ENCODE results near the gene NUPR2. TPM values are rescaled to one million over a fixed set of nuclear protein-coding genes. Genes with fewer than 3 reads are reported as not detected.
"Not testable (repeated sequence)": the region's sequence is repeated elsewhere in the genome, so short reads cannot be mapped to it uniquely, and the experiment has no call there.

Gene NUPR2
- total RNA-seq, 1 donor from 2014 or later, result not detected

DNA sequence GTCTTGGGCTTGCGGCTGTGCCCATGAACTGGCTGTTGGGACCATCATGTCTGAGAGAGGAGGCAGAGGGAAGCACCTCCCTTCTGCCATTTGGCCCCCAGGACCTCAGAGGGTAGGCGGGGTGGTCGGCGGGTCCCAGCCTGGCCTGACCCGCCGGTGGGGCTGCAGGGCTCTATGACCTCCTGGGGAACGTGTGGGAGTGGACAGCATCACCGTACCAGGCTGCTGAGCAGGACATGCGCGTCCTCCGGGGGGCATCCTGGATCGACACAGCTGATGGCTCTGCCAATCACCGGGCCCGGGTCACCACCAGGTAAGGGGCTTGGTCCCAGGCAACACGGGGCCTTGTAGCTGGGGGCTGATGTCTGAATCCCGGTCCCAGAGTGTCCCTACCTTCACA is 38.0 kb downstream of the NUPR2 start:
- no peak overlapping the region for H3K4me3 ChIP-seq
- intact Hi-C loops (cut with DNase I), result loop anchor here (10.0 kb wide), 1 partner anchor 63 kb away; no protein-coding TSS in a partner anchor
- DNase-seq (ENCODE audit: extremely low spot score in 2 of 2), result no peak
- no peaks in the 10 kb centered on the region for H3K27me3 ChIP-seq
- peaks cover 26% of the 10 kb centered on the region for H3K4me1 ChIP-seq
- TF ChIP-seq POLR2A (IDR thresholded peaks at IDR 0.05), result no peak
- no peak for TF ChIP-seq POLR2AphosphoS5 (IDR thresholded peaks at IDR 0.05; ENCODE audit: insufficient read depth in 1 of 2, low read depth in 1 of 2)
- TF ChIP-seq, protein P1, sequence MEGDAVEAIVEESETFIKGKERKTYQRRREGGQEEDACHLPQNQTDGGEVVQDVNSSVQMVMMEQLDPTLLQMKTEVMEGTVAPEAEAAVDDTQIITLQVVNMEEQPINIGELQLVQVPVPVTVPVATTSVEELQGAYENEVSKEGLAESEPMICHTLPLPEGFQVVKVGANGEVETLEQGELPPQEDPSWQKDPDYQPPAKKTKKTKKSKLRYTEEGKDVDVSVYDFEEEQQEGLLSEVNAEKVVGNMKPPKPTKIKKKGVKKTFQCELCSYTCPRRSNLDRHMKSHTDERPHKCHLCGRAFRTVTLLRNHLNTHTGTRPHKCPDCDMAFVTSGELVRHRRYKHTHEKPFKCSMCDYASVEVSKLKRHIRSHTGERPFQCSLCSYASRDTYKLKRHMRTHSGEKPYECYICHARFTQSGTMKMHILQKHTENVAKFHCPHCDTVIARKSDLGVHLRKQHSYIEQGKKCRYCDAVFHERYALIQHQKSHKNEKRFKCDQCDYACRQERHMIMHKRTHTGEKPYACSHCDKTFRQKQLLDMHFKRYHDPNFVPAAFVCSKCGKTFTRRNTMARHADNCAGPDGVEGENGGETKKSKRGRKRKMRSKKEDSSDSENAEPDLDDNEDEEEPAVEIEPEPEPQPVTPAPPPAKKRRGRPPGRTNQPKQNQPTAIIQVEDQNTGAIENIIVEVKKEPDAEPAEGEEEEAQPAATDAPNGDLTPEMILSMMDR (IDR thresholded peaks at IDR 0.05), result no peak
- H3K27ac ChIP-seq, result no peak overlapping the region
- H3K9me3 ChIP-seq, result no peaks in the 10 kb centered on the region
- H3K36me3 ChIP-seq, result peaks cover 0 to 21% of the 10 kb centered on the region in 2 donors

DNA sequence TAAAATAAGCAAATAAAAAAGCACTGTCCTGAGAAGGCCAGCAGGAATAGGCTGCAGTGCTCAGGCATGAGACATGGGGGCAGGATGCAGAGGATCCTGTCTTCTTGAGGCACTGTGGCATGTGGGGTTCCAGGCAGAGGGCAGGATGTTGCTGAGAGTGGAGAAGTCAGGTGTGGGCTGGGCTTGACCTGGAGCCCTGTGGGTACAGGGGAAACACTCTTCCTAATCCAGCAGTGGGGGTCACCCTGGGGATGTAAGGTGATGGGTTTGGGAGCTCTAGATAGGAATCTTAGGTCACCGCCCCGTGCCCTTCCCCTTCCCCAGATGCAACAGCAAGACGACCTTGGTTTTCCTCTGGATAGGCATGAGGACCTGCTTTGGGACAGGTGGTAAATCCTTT is 38.5 kb downstream of the NUPR2 start:
- no peaks in the 10 kb centered on the region for H3K9me3 ChIP-seq
- no peak overlapping the region for H3K4me3 ChIP-seq
- intact Hi-C loops (cut with DNase I), result loop anchor here (10.0 kb wide), 1 partner anchor 63 kb away; no protein-coding TSS in a partner anchor
- peaks cover 0 to 21% of the 10 kb centered on the region in 2 donors for H3K36me3 ChIP-seq
- peaks cover 26% of the 10 kb centered on the region for H3K4me1 ChIP-seq
- H3K27ac ChIP-seq, result no peak overlapping the region
- no peak for DNase-seq (ENCODE audit: extremely low spot score in 2 of 2)
- no peaks in the 10 kb centered on the region for H3K27me3 ChIP-seq
- TF ChIP-seq, protein P1 (IDR thresholded peaks at IDR 0.05), result no peak
- no peak for TF ChIP-seq POLR2A (IDR thresholded peaks at IDR 0.05)
- no peak for TF ChIP-seq POLR2AphosphoS5 (IDR thresholded peaks at IDR 0.05; ENCODE audit: insufficient read depth in 1 of 2, low read depth in 1 of 2)

DNA sequence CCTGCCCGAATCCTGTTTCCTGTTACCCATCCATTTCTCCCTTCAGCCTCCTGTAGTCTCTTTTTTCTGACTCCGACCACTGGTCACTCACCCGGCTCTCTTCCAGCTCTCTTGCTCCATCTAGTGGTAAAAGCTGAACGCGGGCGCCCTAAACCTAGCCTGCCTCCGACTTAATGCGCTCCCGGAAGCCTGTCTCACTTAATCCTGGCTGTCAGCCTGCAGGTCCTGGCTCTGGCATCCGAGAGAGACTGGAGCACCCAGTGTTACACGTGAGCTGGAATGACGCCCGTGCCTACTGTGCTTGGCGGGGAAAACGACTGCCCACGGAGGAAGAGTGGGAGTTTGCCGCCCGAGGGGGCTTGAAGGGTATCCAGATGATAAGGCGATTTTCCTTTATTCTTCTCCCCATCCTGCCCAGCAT is 41.8 kb downstream of the NUPR2 start:
- Histone ChIP-seq H3K4me3 (no peak overlapping the region), H3K27me3 (no peaks in the 10 kb centered on the region), H3K36me3 (peaks cover 0 to 45% of the 10 kb centered on the region in 2 donors), H3K4me1 (peaks cover 12% of the 10 kb centered on the region), H3K9me3 (no peaks in the 10 kb centered on the region), H3K27ac (no peak overlapping the region)
- intact Hi-C loops (cut with DNase I), result loop anchor here (10.0 kb wide), 1 partner anchor 60 kb away; no protein-coding TSS in a partner anchor
- TF ChIP-seq POLR2AphosphoS5 (IDR thresholded peaks at IDR 0.05; ENCODE audit: insufficient read depth in 1 of 2, low read depth in 1 of 2) (peak in 1 of 2 donors; percentile 44), POLR2A (IDR thresholded peaks at IDR 0.05) (no peak)
- TF ChIP-seq, protein P1 (IDR thresholded peaks at IDR 0.05), result peak; percentile 75 to 87 (median 81)
- DNase-seq (ENCODE audit: extremely low spot score in 2 of 2), result no peak

DNA sequence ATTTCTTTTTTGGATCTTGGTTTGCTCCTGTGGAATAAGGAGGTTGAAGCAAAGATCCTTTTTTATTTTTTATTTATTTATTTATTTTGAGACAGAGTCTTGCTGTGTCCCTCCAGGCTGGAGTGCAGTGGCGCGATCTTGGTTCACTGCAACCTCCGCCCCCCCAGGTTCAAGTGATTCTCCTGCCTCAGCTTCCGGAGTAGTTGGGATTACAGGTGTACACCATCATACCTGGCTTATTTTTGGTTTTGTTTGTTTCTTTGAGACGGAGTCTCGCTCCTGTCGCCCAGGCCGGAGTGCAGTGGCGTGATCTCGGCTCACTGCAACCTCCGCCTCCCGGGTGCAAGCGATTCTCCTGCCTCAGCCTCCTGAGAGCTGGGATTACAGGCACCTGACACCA is 49.8 kb downstream of the NUPR2 start:
- H3K27me3 ChIP-seq; DNase-seq (ENCODE audit: extremely low spot score in 2 of 2); H3K4me3 ChIP-seq; H3K27ac ChIP-seq; H3K9me3 ChIP-seq; H3K4me1 ChIP-seq; intact Hi-C loops (cut with DNase I): not testable (repeated sequence)
- peaks cover 0 to 34% of the 10 kb centered on the region in 2 donors for H3K36me3 ChIP-seq

Other genes with a start within 250 kb of the NUPR2 start
- gene ZNF713, start 229.0 kb downstream of the NUPR2 start, total RNA-seq, result 2.2 TPM
- 5.6 TPM for gene MRPS17, start 164.5 kb downstream of the NUPR2 start, total RNA-seq
- gene NIPSNAP2, start 151.8 kb downstream of the NUPR2 start, total RNA-seq, result 72.2 TPM
- gene PSPH, start 65.0 kb downstream of the NUPR2 start, total RNA-seq, result 13.3 TPM
- 82.0 TPM for gene CCT6A, start 64.7 kb downstream of the NUPR2 start, total RNA-seq
- 88.4 TPM for gene SUMF2, start 52.1 kb downstream of the NUPR2 start, total RNA-seq
- gene PHKG1, start 23.5 kb downstream of the NUPR2 start, total RNA-seq, result not detected
- gene CHCHD2, start 9.9 kb downstream of the NUPR2 start, total RNA-seq, result 306 TPM